ENCODE data around the gene KLK3. TPM values are rescaled to one million over a fixed set of nuclear protein-coding genes. Genes with fewer than 3 reads are reported as not detected.

The KLK3 gene
- total and polyA plus RNA-seq, 8 donors = not detected

GRCh38 chr19:50897612-50898011 lies 42.9 kb downstream of the KLK3 start:
- Histone ChIP-seq H3K9me3 (no peaks in the 10 kb centered on the region), H3K36me3 (no peaks in the 10 kb centered on the region), H3K27ac (no peak overlapping the region), H3K4me1 (no peaks in the 10 kb centered on the region), H3K27me3 (peaks cover 0 to 33% of the 10 kb centered on the region in 2 donors), H3K4me3 (no peak overlapping the region)
- DNase-seq (no peak), ATAC-seq (no peak)
- intact Hi-C loops (cut with DNase I) = no loop called here
- no peak for TF ChIP-seq CTCF (IDR thresholded peaks at IDR 0.05)

- no peaks in the 10 kb centered on the region for H3K4me1 ChIP-seq
- no peak overlapping the region for H3K27ac ChIP-seq
- no peak for TF ChIP-seq CTCF (IDR thresholded peaks at IDR 0.05)
- intact Hi-C loops (cut with DNase I) = no loop called here
- no peaks in the 10 kb centered on the region for H3K36me3 ChIP-seq
- DNase-seq (no peak), ATAC-seq (no peak)
- no peaks in the 10 kb centered on the region for H3K9me3 ChIP-seq
- peaks cover 0 to 28% of the 10 kb centered on the region in 2 donors for H3K27me3 ChIP-seq
- no peak overlapping the region for H3K4me3 ChIP-seq
Measured at GRCh38 chr19:50898018-50898417, 43.3 kb downstream of the KLK3 start.

GRCh38 chr19:50899569-50899968 lies 44.9 kb downstream of the KLK3 start:
- TF ChIP-seq CTCF (IDR thresholded peaks at IDR 0.05) = no peak
- intact Hi-C loops (cut with DNase I) = no loop called here
- H3K27me3 ChIP-seq = peaks cover 0 to 19% of the 10 kb centered on the region in 2 donors
- DNase-seq (no peak), ATAC-seq (no peak)
- H3K9me3 ChIP-seq = no peaks in the 10 kb centered on the region
- no peak overlapping the region for H3K4me3 ChIP-seq
- H3K4me1 ChIP-seq = no peaks in the 10 kb centered on the region
- no peaks in the 10 kb centered on the region for H3K36me3 ChIP-seq
- H3K27ac ChIP-seq = no peak overlapping the region

DNA sequence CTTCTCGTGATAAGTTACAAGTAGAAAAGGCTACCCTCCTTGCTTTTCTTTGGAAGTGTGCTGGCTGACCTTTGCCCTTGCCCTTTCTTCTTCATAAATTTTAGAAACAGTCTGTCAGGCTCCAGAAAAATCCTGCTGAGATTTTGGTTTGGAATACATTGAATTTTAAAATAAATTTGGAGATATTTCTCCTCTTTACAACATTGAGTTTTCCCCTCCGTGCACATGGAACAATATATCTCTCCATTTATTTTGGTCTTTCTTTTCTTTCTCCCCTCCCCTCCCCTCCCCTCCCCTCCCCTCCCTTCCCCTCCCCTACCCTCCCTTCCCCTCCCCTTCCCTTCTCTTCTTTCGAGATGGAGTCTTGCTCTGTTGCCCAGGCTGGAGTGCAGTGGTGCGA lies 47.9 kb downstream of the KLK3 start:
- TF ChIP-seq CTCF (IDR thresholded peaks at IDR 0.05) = no peak
- ATAC-seq = no peak

DNA sequence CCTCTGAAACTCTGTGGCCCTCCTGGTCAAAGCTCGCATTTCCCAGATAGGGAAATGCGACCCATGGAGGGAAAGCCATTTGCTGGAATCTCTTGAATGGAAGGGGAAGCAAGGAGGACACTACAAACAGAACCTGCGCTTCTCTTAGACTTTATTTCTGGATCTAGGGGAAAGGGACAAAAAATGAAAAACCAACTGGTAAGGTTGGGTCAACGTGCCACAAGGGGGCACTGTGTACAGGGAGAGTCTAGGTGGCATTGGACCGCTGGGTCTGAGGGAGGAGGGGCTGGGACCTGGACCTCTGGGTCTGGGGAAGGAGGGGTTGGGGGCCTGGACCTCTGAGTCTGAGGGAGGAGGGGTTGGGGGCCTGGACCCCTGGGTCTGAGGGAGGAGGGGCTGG lies 51.5 kb downstream of the KLK3 start:
- Histone ChIP-seq H3K4me3 (no peak overlapping the region), H3K27me3 (peaks cover 22 to 63% of the 10 kb centered on the region in 2 donors), H3K9me3 (no peaks in the 10 kb centered on the region), H3K27ac (no peak overlapping the region), H3K4me1 (no peaks in the 10 kb centered on the region), H3K36me3 (no peaks in the 10 kb centered on the region)
- DNase-seq = peak in 1 of 4 donors; percentile 17
- intact Hi-C loops (cut with DNase I) = no loop called here
- no peak for TF ChIP-seq CTCF (IDR thresholded peaks at IDR 0.05)
- ATAC-seq = no peak

More for the DNA sequence above, 47.9 kb downstream of the KLK3 start:
- intact Hi-C loops (cut with DNase I) = no loop called here
- Histone ChIP-seq H3K27me3 (peaks cover 0 to 36% of the 10 kb centered on the region in 2 donors), H3K27ac (no peak overlapping the region), H3K4me3 (no peak overlapping the region), H3K36me3 (no peaks in the 10 kb centered on the region), H3K9me3 (no peaks in the 10 kb centered on the region), H3K4me1 (no peaks in the 10 kb centered on the region)
- no peak for DNase-seq
